Endothelial cell of umbilical vein (primary cell): ENCODE measurements around the gene ZNF581. TPM values are rescaled to one million over a fixed set of nuclear protein-coding genes. Genes with fewer than 3 reads are reported as not detected.

Source experiments
- BruUV-seq: library from RNA; stranded (reverse); fragments of 400-500 nt; replicated peaks from 2 replicates; lab custom pipeline; 2021; lab: Mats Ljungman, UMichigan
- CTCF ChIA-PET: fragments of 300-600, 350-600 bp; sonication (Branson Sonifier 250); formaldehyde crosslinking; loops from one replicate; lab custom pipeline; 2021; ENCODE audit warnings: antibody characterized with exemption, inconsistent platforms; lab: Charles Lee
- POLR2A ChIA-PET: fragments of 300-600, 350-600 bp; sonication (Branson Sonifier 250); formaldehyde crosslinking; loops from one replicate; lab custom pipeline; 2021; ENCODE audit warnings: antibody characterized with exemption, inconsistent platforms; lab: Charles Lee
- DNase-seq: peaks from one replicate; pipeline ENCODE4 v3.0.0-alpha.2; 2011; ENCODE audit warnings: low read depth, low spot score
- FAIRE-seq: peaks from 2 replicates; lab custom pipeline; 2011; peaks lifted over from hg19 to GRCh38; lab: Jason Lieb, UNC
- H2AFZ ChIP-seq: 2 replicates; pipeline ENCODE4 v1.6.0; 2012; ENCODE audit warnings: low read depth, low read length, control low read depth, inconsistent platforms
- H3K27ac ChIP-seq: 2 replicates; pipeline ENCODE4 v1.5.1; 2011; ENCODE audit warnings: low read depth, mild to moderate bottlenecking, control low read depth, low read length, moderate library complexity; ENCODE audit not compliant: insufficient read depth
- H3K27me3 ChIP-seq, 2 experiments: 2 replicates each; pipeline versions ENCODE4 v1.6.0 to v1.6.1; 2011; ENCODE audit warnings: low read length in 2 of 2, mixed read lengths in 1 of 2; ENCODE audit not compliant: control insufficient read depth in 2 of 2, insufficient read depth in 2 of 2
- H3K36me3 ChIP-seq, 2 experiments: 2 replicates in 1 of 2; 3 replicates in 1 of 2; pipeline ENCODE4 v1.5.1; 2011; ENCODE audit warnings: low read length in 2 of 2, mild to moderate bottlenecking in 1 of 2, moderate library complexity in 1 of 2; ENCODE audit not compliant: control insufficient read depth in 2 of 2, insufficient read depth in 2 of 2; ENCODE audit errors: extremely low read depth in 1 of 2
- H3K4me1 ChIP-seq: 3 replicates; pipeline ENCODE4 v1.5.1; 2011; ENCODE audit warnings: mild to moderate bottlenecking, low read length; ENCODE audit not compliant: control insufficient read depth, insufficient read depth; ENCODE audit errors: extremely low read depth
- H3K4me2 ChIP-seq: 2 replicates; pipeline ENCODE4 v1.6.1; 2011; ENCODE audit warnings: low read length, control low read depth, mixed read lengths; ENCODE audit not compliant: insufficient read depth
- H3K4me3 ChIP-seq, 3 experiments: fragments of 200-600 bp in 1 of 3; sonication (generic), shearing (Covaris generic) in 1 of 3; replicated peaks in 1 of 3; 2 replicates each; pipeline ENCODE4 v1.5.1; 2011 to 2016; ENCODE audit warnings: control low read depth in 3 of 3, low read length in 3 of 3, mild to moderate bottlenecking in 2 of 3, inconsistent platforms in 1 of 3, low read depth in 1 of 3, moderate library complexity in 1 of 3; ENCODE audit not compliant: insufficient read depth in 1 of 3
- H3K79me2 ChIP-seq: 2 replicates; pipeline ENCODE4 v1.6.0; 2012; ENCODE audit warnings: low read length, inconsistent platforms; ENCODE audit not compliant: control insufficient read depth, insufficient read depth
- H3K9ac ChIP-seq: replicated peaks from 2 replicates; pipeline ENCODE3; 2011; ENCODE audit warnings: low read length, control low read depth; ENCODE audit not compliant: insufficient read depth; ENCODE audit errors: extremely low read depth
- H3K9me1 ChIP-seq: replicated peaks from 3 replicates; pipeline ENCODE4 v1.6.0; 2011; ENCODE audit warnings: mild to moderate bottlenecking, low read length; ENCODE audit not compliant: control insufficient read depth, insufficient read depth; ENCODE audit errors: extremely low read depth
- H3K9me3 ChIP-seq: replicated peaks from 2 replicates; pipeline ENCODE4 v1.5.1; 2012; ENCODE audit warnings: low read length, inconsistent platforms; ENCODE audit not compliant: control insufficient read depth, insufficient read depth
- H4K20me1 ChIP-seq: replicated peaks from 2 replicates; pipeline ENCODE3; 2011; ENCODE audit warnings: mild to moderate bottlenecking, low read length; ENCODE audit not compliant: control insufficient read depth, insufficient read depth; ENCODE audit errors: extremely low read depth
- CTCF ChIP-seq, 2 donors: IDR thresholded peaks; 1 replicate in 1 of 2; 2 replicates in 1 of 2; pipeline ENCODE4 v1.5.1; 2011; ENCODE audit warnings: low read length in 2 of 2, mild to moderate bottlenecking in 2 of 2, moderate library complexity in 2 of 2, control low read depth in 1 of 2, inconsistent platforms in 1 of 2, low read depth in 1 of 2; ENCODE audit not compliant: insufficient read depth in 1 of 2; ENCODE audit errors: extremely low read depth in 1 of 2
- EZH2 ChIP-seq: IDR thresholded peaks from 2 replicates; pipeline ENCODE4 v1.6.1; 2012; ENCODE audit warnings: borderline replicate concordance, low read depth, mild to moderate bottlenecking, moderate library complexity, low read length, inconsistent platforms; ENCODE audit not compliant: severe bottlenecking
- JUN ChIP-seq: IDR thresholded peaks from 2 replicates; pipeline ENCODE4 v1.6.1; 2011; ENCODE audit warnings: borderline replicate concordance, low read depth; ENCODE audit not compliant: insufficient read length, insufficient read depth
- MAX ChIP-seq: IDR thresholded peaks from 2 replicates; pipeline ENCODE4 v1.6.1; 2011; ENCODE audit not compliant: insufficient read depth, insufficient read length
- POLR2A ChIP-seq: IDR thresholded peaks from 2 replicates; pipeline ENCODE4 v1.6.1; 2012; ENCODE audit warnings: low read depth, mild to moderate bottlenecking, control low read depth, low read length
- dilution Hi-C: fragments of 300-500 bp; cut with MboI; formaldehyde crosslinking; loops from one replicate; pipeline ENCODE4 v1.15.0; 2019; ENCODE audit warnings: low sequenced_read_pairs; ENCODE audit not compliant: extremely low pct_ligation_motif_present
- intact Hi-C: fragments of 100-400 bp; cut with micrococcal nuclease; formaldehyde crosslinking; loops from one replicate; pipeline ENCODE4 v1.10.0; 2022
- polyA plus RNA-seq, 4 experiments: library from polyadenylated mRNA; depleted of rRNA in 3 of 4; stranded (reverse) in 3 of 4; unstranded in 1 of 4; fragments of >200 nt; gene quantifications; 2 replicates each; pipeline versions ENCODE4 v1.2.1 to v1.2.3, GENCODE V29; 2011 to 2012; ENCODE audit warnings: missing spikeins in 1 of 4
- total RNA-seq: library from RNA; stranded (reverse); gene quantifications from 2 replicates; pipeline ENCODE4 v1.2.3, GENCODE V29; 2021

ZNF581 gene
- total and polyA plus RNA-seq, 2 donors (not counting 3 experiments of a cell fraction or from before 2014, with no cell fraction given) = 31.4 to 32.3 TPM

DNA sequence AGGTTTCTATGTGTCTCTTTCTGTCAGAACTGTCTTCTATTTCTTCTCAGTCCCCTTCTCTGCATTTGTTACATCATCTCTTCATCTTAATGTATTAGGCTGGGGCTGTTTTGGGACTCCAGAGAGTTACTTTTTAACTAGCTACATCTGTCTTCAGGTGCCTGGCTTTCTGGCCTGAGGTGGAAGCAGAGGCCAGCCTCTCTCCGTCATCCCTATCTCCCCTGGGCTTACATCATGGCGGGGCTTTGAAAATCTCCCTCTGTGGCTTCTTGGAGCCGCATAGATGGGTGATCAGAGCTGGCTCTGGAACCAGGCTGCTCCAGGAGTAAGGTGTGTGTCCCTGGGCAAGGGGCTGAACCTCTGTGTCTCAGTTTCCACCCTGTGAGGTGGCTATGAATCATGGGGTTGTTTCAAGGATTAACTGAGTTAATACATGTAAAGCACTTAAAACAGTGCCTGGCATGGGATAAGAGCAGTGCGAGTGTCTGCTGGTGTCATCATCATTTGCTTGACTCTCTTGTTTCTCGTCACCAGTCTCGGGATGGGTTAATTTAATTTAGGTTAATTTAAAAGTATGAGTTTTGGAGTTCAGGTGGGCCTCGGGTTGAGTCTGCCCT, 33.5 kb downstream of the ZNF581 start:
- intact Hi-C loops (no loop called here), dilution Hi-C loops (no loop called here)
- CTCF ChIA-PET = interaction anchor here (0.8 to 1.3 kb wide), 4 partner anchors 20 to 132 kb away, joined by 3 to 4 read pairs (median 3); no protein-coding TSS in a partner anchor

More for the DNA sequence above, 33.5 kb downstream of the ZNF581 start:
- Histone ChIP-seq H3K4me2 (peak overlapping the region; percentile 91), H3K9ac (no peak overlapping the region), H3K4me1 (peaks cover 44% of the 10 kb centered on the region), H3K27ac (peak overlapping the region; percentile 47), H2AFZ (no peak overlapping the region), H3K4me3 (peak overlapping the region in 1 of 3 experiments; percentile 38), H3K9me1 (no peaks in the 10 kb centered on the region), H3K9me3 (no peaks in the 10 kb centered on the region), H3K79me2 (peaks cover 80% of the 10 kb centered on the region), H3K36me3 (peaks cover 13 to 21% of the 10 kb centered on the region in 2 experiments), H3K27me3 (no peaks in the 10 kb centered on the region), H4K20me1 (peaks cover 5% of the 10 kb centered on the region)
- no TSS peak for BruUV-seq
- TF ChIP-seq EZH2 (no peak), MAX (no peak), POLR2A (no peak), JUN (no peak), CTCF (IDR thresholded peaks at IDR 0.05; ENCODE audit: extremely low read depth in 1 of 2, insufficient read depth in 1 of 2, low read depth in 1 of 2, low read length in 2 of 2) (no peak)
- FAIRE-seq = no peak
- POLR2A ChIA-PET = no interaction called here
- no peak for DNase-seq
